GM21447 (cell line): ENCODE results near the gene SLC24A1.
"Not testable (repeated sequence)": the region's sequence is repeated elsewhere in the genome, so short reads cannot be mapped to it uniquely, and the experiment has no call there.

Source experiments
- ATAC-seq: cut with Tn5 transposase; IDR thresholded peaks from one replicate; pipeline ENCODE4 v1.9.1; 2021; ENCODE audit not compliant: unreplicated experiment

Gene SLC24A1

GRCh38 chr15:65621638-65622037, at the start of gene SLC24A1:
Gene SLC24A1, plus strand, starts transcription at chr15:65621938. Its CDS starts 2,143 bp downstream, at chr15:65624081.
- no peak for ATAC-seq

DNA sequence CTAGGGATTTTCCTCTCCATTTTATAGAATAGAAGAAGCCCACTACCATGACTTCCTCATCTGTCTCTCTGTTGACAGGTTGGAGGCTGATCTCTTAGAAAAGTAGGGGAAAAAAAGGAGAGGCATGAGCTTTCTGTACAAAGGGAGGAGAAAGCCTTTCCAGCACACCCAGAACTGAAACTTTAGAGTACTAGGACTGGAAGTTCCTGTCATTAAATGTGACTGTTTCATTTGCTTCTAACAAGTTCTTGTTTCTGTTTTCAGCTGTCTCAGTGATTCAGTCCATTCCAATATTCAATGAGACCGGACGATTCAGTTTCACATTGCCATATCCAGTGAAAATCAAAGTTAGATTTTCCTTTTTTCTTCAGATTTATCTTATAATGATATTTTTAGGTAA, 49.8 kb upstream of the SLC24A1 start:
- ATAC-seq: no peak

DNA sequence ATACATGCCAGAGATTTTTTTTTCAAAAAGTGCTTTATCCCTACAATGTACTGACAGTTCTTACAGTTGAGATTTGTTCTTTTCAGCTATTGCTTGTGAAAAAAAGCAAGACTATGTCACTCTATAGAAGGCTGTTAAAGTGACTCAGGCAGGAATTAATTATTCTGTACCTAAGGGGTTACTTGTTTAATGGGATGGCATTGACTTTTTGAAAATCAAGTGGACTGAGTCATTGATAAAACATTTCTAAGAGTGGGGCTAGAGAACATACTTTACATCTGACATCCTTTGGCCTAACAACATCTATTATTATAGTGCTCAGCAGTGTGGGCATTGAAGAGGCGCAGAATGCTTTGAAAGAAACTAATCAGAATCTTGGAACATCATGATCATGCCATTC, 45.1 kb upstream of the SLC24A1 start:
- ATAC-seq: no peak

- ATAC-seq: no peak
These were observed 44.4 kb upstream of the SLC24A1 start for GRCh38 chr15:65577129-65577996.

GRCh38 chr15:65578904-65579728, 42.6 kb upstream of the SLC24A1 start:
- ATAC-seq: no peak

DNA sequence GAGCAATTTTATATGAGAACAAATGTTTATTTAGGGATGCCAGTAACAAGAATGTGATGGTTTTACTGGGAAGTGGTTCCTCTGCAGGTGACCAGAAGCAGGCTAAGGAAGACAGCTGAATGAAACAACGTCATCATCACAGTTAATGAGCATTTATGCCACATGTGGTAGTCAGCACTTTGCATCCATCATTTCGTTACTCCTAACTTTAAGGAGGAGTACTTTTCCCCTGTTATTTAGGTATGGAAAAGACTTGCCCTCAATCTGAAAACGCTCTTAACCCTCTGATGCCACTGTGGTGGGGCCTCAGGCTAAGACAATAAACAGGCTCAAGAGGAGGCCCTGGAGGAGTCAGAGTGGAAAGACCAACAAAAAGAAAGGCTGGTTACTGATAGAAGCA, 42.0 kb upstream of the SLC24A1 start:
- no peak for ATAC-seq

DNA sequence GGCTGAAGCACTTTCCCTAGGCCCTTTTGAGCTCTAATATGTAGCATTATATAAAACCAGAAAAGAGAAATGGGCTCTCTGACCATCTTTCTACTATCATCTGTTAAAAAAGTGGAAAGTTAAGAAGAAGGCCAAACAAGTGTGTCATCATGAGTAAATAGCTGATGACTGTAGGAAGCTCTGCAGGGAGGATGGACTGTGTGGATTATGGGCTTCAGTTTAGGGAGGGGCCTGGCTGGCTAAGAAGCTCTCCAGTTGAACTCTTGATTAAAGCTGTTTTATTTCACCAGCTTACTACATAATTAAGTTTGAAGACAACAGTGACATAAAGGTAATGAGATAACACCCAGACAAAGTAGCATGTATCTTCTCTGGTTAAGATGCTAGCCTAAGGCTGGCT, 41.5 kb upstream of the SLC24A1 start:
- no peak for ATAC-seq

DNA sequence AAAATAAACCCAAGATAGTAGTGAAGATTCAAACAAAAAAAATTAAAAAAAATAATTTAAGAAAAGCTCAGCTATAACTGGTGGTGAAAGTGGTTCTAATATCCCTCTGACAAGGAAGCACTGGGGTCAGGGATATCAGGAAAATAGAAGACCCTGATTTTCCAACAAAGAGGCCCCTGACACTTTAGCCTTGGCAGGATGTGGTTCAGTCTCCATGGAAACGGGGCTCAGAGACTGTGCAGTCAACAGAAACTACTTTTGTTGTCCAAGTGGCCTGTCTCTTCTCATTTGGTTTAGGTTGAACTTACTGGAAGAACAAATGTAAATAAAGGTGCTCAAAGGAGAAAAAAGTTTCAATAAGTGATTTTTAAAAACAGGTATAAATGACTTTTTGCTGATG, 38.0 kb upstream of the SLC24A1 start:
- peak; percentile 60 for ATAC-seq

- ATAC-seq: no peak
These were observed 37.5 kb upstream of the SLC24A1 start for GRCh38 chr15:65584241-65584640.

DNA sequence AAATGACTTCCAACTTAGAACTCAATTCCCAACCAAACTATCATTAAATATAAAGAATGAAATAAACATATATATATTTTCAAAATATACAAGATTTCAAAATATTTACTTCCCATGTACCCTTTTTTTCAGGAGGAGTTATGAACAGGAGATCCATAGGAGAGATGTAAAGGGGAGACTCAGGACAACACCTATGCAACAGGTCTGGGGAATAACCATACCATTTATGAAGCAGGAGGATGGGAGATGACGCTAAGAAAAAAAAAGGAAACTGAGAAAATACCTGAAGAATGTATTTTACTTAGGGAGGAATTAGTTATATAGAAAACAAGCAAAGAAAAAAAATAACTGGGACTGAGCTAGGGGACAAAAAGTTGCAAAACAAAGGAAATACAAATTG, 34.6 kb upstream of the SLC24A1 start:
- no peak for ATAC-seq

- no peak for ATAC-seq
These were observed 25.8 kb upstream of the SLC24A1 start for GRCh38 chr15:65595960-65596359.

DNA sequence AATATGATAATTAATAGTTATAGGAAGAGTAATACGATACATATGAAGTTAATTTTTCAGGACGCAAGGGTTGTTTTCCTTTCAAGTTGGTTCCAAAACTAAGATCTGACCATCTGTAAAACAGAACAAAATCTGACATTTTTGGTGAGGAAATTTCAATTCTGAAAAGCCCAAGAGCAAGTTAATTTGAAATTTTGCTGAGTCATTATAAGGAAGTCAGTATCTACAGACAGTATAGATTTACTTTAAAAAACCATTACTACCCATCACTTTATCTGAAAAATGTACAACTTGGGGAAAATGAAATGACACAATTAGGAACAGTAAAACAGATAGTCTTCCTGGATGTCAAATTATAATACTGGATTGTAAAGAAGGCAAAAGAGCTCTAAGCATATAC, 23.3 kb upstream of the SLC24A1 start:
- ATAC-seq: no peak

GRCh38 chr15:65599677-65600076, 22.1 kb upstream of the SLC24A1 start:
- ATAC-seq: no peak

DNA sequence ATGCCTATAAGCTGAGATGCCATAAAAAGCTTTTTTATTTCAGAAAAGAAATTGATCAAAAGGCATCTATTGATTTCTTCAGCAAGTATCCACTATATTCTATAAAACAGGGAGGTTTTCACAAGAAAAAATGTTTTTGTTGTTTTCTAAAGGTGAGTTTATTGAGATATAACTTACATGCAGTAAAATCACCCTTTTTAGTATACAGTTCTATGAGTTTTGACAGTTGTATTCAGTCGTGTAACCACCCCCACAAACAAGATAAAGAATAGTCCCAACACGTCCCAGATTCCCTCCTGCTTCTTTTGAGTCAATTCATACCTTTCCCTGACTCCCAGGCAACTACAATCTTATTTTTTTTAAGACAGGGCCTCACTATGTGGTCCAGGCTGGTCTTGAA, 18.6 kb upstream of the SLC24A1 start:
- ATAC-seq: no peak

- ATAC-seq: no peak
These were observed 18.2 kb upstream of the SLC24A1 start for GRCh38 chr15:65603559-65603958.

DNA sequence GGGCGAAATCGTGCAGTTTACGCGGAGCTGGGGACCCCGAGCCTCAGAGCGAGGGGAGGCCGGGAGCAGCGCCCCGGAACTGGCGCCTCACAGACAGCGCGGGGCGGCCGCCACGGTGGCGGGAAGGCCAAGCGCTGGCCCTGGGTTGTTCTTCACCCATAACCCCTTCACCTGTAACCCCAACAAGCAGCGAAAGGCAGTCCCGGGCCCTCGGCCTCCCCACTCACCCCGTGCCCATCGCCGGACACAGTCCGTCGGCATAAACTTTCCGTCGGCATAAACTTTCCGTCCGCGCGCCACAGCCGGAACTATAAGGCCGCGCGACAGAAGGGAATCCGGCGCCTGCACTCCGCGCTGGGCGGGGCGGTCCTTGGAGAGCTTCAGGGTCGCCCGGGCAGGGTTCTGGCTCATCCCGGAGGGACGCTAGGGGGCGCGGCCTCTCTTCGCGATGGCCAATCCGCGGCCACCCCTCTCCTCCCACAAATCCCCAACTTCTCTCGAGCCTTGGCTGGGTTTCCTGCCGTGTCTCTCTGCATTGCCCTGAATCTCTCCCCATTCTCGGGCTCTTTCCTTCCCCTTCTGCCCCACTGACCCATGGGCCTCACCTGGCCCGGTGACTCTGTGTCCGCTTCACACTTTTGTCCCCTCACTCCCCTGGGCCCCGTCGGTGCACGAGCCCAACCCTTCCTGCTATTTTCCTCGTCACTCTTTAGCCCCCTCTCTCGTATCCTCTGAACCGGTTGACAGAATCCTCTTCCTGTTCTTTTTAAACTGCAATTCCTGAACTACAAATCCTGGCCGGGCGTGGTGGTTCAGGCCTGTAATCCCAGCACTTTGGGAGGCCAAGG, 10.6 kb upstream of the SLC24A1 start, which contains the start of gene INTS14:
Gene INTS14, minus strand, starts transcription at position 261 of the 848 bp plus-strand sequence. CDS start 3,751 bp downstream, outside the sequence.
- ATAC-seq: peak; percentile 93

DNA sequence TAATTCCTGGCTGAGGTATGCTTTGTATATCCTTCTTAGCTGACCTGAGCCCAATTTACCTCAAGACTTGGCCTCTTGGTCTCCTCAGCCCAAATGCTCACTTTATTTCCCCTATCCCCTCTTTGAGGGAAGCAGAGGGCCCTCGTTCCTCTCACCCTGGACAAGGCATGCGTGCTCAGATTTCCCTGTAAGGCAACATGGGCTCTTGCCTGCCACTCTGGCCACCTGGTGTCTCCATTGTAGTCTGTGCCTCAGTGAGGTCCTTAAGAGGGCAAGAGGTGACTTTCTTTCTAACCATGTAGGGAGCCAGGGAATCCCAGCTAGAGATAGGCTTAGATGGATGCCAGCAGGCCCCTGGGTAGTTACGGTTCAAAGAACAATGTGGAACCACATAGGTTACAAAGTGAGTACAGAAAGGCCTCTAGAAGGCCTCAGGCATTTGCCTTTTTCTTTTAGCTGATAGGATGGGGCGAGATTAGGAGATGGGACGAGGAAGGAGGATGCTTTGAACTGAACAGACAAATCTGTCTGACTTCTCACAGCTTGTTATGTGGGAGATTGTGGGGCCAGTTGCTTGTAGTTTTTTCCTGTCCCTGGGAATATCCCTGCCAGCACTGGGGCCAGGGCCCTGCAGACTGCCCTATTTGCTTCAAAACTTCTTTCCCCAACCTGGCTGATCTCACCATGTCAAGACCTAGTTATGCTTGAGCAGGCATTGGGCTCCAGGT, 9.7 kb upstream of the SLC24A1 start:
- ATAC-seq: no peak

DNA sequence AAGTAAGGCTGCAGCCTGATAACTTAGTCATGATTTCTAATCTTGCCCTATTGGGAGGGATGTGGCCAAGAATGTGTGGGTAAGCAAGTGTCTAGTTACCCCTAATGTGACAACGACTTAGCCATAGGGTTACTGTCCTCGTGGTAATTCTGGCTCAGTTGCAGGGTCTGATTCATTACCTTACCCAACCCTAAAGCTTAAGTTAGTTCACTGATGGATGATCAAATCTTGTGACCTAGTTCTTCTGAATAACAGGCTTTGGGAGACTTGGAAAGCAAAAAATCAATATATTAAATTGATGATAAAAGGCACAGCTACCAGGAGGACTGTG, 9.2 kb upstream of the SLC24A1 start:
- ATAC-seq: no peak

- ATAC-seq: no peak
These were observed 8.6 kb upstream of the SLC24A1 start for GRCh38 chr15:65612949-65613744.

- not testable (repeated sequence) for ATAC-seq
These were observed 5.9 kb upstream of the SLC24A1 start for GRCh38 chr15:65615887-65616286.
